ENCODE results near the gene ZNF35. TPM values are rescaled to one million over a fixed set of nuclear protein-coding genes. Genes with fewer than 3 reads are reported as not detected.

The ZNF35 gene
- total RNA-seq, 1 donor from 2014 or later = 21.2 TPM

GRCh38 chr3:44674211-44674610 is 25.7 kb downstream of the ZNF35 start:
- TF ChIP-seq CTCF (IDR thresholded peaks at IDR 0.05; ENCODE audit: insufficient read depth, low read length, poor library complexity, severe bottlenecking) = no peak

GRCh38 chr3:44678480-44679116 is 30.1 kb downstream of the ZNF35 start:
- TF ChIP-seq CTCF (IDR thresholded peaks at IDR 0.05; ENCODE audit: insufficient read depth, low read length, poor library complexity, severe bottlenecking) = no peak
- Histone ChIP-seq H3K36me3 (ENCODE audit: control insufficient read depth, insufficient read depth, low read length) (no peaks in the 10 kb centered on the region), H3K27me3 (ENCODE audit: control insufficient read depth, insufficient read depth, low read length) (no peaks in the 10 kb centered on the region), H3K4me3 (ENCODE audit: low read depth, low read length) (no peak overlapping the region)
- no peak for DNase-seq (ENCODE audit: low read depth)

More at GRCh38 chr3:44674211-44674610, 25.7 kb downstream of the ZNF35 start:
- Histone ChIP-seq H3K27me3 (ENCODE audit: control insufficient read depth, insufficient read depth, low read length) (no peaks in the 10 kb centered on the region), H3K36me3 (ENCODE audit: control insufficient read depth, insufficient read depth, low read length) (no peaks in the 10 kb centered on the region), H3K4me3 (ENCODE audit: low read depth, low read length) (no peak overlapping the region)
- no peak for DNase-seq (ENCODE audit: low read depth)

GRCh38 chr3:44680921-44681455 is 32.5 kb downstream of the ZNF35 start:
- Histone ChIP-seq H3K36me3 (ENCODE audit: control insufficient read depth, insufficient read depth, low read length) (no peaks in the 10 kb centered on the region), H3K27me3 (ENCODE audit: control insufficient read depth, insufficient read depth, low read length) (no peaks in the 10 kb centered on the region), H3K4me3 (ENCODE audit: low read depth, low read length) (no peak overlapping the region)
- no peak for DNase-seq (ENCODE audit: low read depth)
- TF ChIP-seq CTCF (IDR thresholded peaks at IDR 0.05; ENCODE audit: insufficient read depth, low read length, poor library complexity, severe bottlenecking) = no peak

- no peaks in the 10 kb centered on the region for H3K27me3 ChIP-seq (ENCODE audit: control insufficient read depth, insufficient read depth, low read length)
- H3K4me3 ChIP-seq (ENCODE audit: low read depth, low read length) = no peak overlapping the region
- no peak for DNase-seq (ENCODE audit: low read depth)
- H3K36me3 ChIP-seq (ENCODE audit: control insufficient read depth, insufficient read depth, low read length) = no peaks in the 10 kb centered on the region
- no peak for TF ChIP-seq CTCF (IDR thresholded peaks at IDR 0.05; ENCODE audit: insufficient read depth, low read length, poor library complexity, severe bottlenecking)
These were observed 33.8 kb downstream of the ZNF35 start for GRCh38 chr3:44682182-44682896.

- no peaks in the 10 kb centered on the region for H3K27me3 ChIP-seq (ENCODE audit: control insufficient read depth, insufficient read depth, low read length)
- H3K4me3 ChIP-seq (ENCODE audit: low read depth, low read length) = peak overlapping the region; percentile 63
- H3K36me3 ChIP-seq (ENCODE audit: control insufficient read depth, insufficient read depth, low read length) = no peaks in the 10 kb centered on the region
- TF ChIP-seq CTCF (IDR thresholded peaks at IDR 0.05; ENCODE audit: insufficient read depth, low read length, poor library complexity, severe bottlenecking) = no peak
- peak; percentile 64 for DNase-seq (ENCODE audit: low read depth)
These were observed 36.7 kb downstream of the ZNF35 start for GRCh38 chr3:44685128-44685800.
